Measurements from ENCODE around the gene ZNF479.
"Not testable (repeated sequence)": the region's sequence is repeated elsewhere in the genome, so short reads cannot be mapped to it uniquely, and the experiment has no call there.

ZNF479 gene

GRCh38 chr7:57132336-57132735, at the start of gene ZNF479:
Gene ZNF479 (minus strand): TSS chr7:57132436. CDS start chr7:57132324, 112 bp downstream.
- DNase-seq (ENCODE audit: low read depth in 1 of 2, low spot score in 1 of 2): not testable (repeated sequence)

- DNase-seq (ENCODE audit: low read depth in 1 of 2, low spot score in 1 of 2): no peak
These were observed 49.8 kb upstream of the ZNF479 start for GRCh38 chr7:57182031-57182430.

GRCh38 chr7:57181281-57181680, 49.0 kb upstream of the ZNF479 start:
- DNase-seq (ENCODE audit: low read depth in 1 of 2, low spot score in 1 of 2): no peak

GRCh38 chr7:57179776-57180415, 47.7 kb upstream of the ZNF479 start:
- no peak for DNase-seq (ENCODE audit: low read depth in 1 of 2, low spot score in 1 of 2)

GRCh38 chr7:57178768-57179139, 46.5 kb upstream of the ZNF479 start:
- DNase-seq (ENCODE audit: low read depth in 1 of 2, low spot score in 1 of 2): no peak

- DNase-seq (ENCODE audit: low read depth in 1 of 2, low spot score in 1 of 2): no peak
These were observed 45.9 kb upstream of the ZNF479 start for GRCh38 chr7:57177856-57178767.

DNA sequence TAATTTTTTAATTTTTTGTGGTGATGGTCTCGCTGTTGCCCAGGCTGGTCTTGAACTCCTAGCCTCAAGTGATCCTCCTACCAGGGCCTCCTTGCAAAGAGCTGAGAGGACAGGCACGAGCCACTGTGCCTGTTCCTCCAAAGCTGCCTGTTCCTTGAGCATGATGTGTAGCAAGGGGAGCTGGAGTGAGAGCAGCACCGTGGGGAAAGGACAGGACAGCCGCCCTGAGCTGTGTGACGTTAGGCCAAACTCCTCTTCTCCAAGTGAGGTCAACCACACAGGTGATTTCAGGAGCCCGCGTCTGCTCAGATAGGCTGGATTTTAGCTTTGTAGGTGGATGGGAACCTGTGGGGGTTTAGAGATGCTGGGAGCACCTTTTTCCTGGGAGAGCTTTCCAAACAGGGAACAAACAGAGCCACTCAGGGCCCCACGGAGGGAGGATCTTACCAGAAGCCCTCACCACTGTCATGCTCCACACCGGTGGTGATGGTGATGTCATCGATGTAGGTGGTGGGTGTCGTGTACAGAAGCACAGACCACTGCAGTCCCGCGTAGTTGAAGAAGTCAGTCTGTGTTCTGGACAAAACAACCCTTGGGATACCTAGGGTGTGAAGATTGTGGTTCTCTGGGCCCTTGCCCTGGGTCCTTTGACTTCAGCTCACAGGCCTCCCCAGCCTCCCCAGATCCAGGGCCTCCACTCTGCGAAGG, 44.8 kb upstream of the ZNF479 start:
- no peak for DNase-seq (ENCODE audit: low read depth in 1 of 2, low spot score in 1 of 2)

DNA sequence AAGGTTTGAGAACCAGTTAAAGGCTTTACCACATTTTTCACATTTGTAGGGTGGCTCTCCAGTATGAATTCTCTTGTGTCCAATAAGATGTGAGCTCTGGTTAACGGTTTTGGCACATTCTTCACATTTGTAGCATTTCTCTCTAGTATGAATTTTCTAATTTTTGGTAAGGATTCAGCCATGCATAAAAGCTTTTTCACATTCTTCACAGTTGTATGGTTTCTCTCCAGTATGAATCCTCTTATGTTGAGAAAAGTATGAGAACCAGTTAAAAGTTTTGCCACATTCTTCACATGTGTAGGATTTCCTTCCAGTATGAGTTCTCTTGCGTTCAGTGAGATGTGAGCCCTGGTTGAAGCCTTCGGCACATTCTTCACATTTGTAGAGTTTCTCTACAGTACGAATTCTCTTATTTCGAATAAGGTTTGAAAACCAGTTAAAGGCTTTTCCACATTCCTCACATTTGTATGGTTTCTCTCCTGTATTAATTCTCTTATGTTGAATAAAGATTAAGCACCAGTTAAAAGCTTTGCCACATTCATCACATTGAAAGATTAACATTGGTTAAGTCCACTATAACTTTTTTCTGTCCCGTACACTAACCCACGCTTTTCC, 33.2 kb upstream of the ZNF479 start:
- DNase-seq (ENCODE audit: low read depth in 1 of 2, low spot score in 1 of 2): no peak

- not testable (repeated sequence) for DNase-seq (ENCODE audit: low read depth in 1 of 2, low spot score in 1 of 2)
These were observed 12.0 kb downstream of the ZNF479 start for GRCh38 chr7:57120123-57120784.

Measured in activated T-helper 1 cell treated with anti-CD3 and anti-CD28 coated beads, Interleukin-2, amount 50 U/mL, for 16 hours (primary cell).